HepG2 (cell line): ENCODE results near the gene CIAO3. TPM values are rescaled to one million over a fixed set of nuclear protein-coding genes. Genes with fewer than 3 reads are reported as not detected.

Experiments used
- EP300 ChIP-seq, 3 experiments: sonication (generic) in 1 of 3; formaldehyde crosslinking in 1 of 3; IDR thresholded peaks; 2 replicates each; pipeline versions ENCODE4 v1.5.1 to v1.6.1; 2011 to 2020; ENCODE audit warnings: low read depth in 2 of 3, low read length in 2 of 3, borderline replicate concordance in 1 of 3, improper control_type of control experiment in 1 of 3, mild to moderate bottlenecking in 1 of 3, missing genetic modification reagents in 1 of 3, moderate library complexity in 1 of 3
- FOXJ3 ChIP-seq: sonication (generic); formaldehyde crosslinking; IDR thresholded peaks from 2 replicates; pipeline ENCODE4 v1.4.0; 2020; ENCODE audit warnings: missing genetic modification reagents, mild to moderate bottlenecking, borderline replicate concordance
- KAT2B ChIP-seq: fragments of 150-350 bp; IDR thresholded peaks from 2 replicates; pipeline ENCODE4 v1.6.1; 2014; ENCODE audit warnings: low read depth, low read length, borderline replicate concordance
- NFAT5 ChIP-seq: sonication (generic); formaldehyde crosslinking; IDR thresholded peaks from 2 replicates; pipeline ENCODE4 v1.4.0; 2020; ENCODE audit warnings: missing genetic modification reagents
- PREB ChIP-seq: sonication (generic); formaldehyde crosslinking; IDR thresholded peaks from 2 replicates; pipeline ENCODE4 v1.4.0; 2020; ENCODE audit warnings: missing genetic modification reagents
- PTBP1 ChIP-seq: fragments of 200-400 bp; formaldehyde crosslinking; IDR thresholded peaks from 2 replicates; pipeline ENCODE4 v1.6.1; 2018; ENCODE audit warnings: low read length, low read depth; ENCODE audit not compliant: poor library complexity, severe bottlenecking
- ZNF407 ChIP-seq: sonication (generic); formaldehyde crosslinking; IDR thresholded peaks from one replicate; pipeline ENCODE4 v1.5.1; 2020; ENCODE audit warnings: mild to moderate bottlenecking, missing genetic modification reagents; ENCODE audit errors: not compliant biosample characterization
- ZNF557 ChIP-seq: sonication (generic); formaldehyde crosslinking; IDR thresholded peaks from 2 replicates; pipeline ENCODE4 v1.4.0; 2020; ENCODE audit warnings: missing genetic modification reagents
- ZNF570 ChIP-seq: sonication (generic); formaldehyde crosslinking; IDR thresholded peaks from 2 replicates; pipeline ENCODE4 v1.4.0; 2020; ENCODE audit warnings: mild to moderate bottlenecking, missing genetic modification reagents, borderline replicate concordance
- ZNF839 ChIP-seq: sonication (generic); formaldehyde crosslinking; IDR thresholded peaks from 2 replicates; pipeline ENCODE4 v1.4.0; 2020; ENCODE audit warnings: missing genetic modification reagents, mild to moderate bottlenecking, borderline replicate concordance
- polyA plus RNA-seq, 8 experiments: library from polyadenylated mRNA; depleted of rRNA in 3 of 8; stranded (reverse) in 7 of 8; unstranded in 1 of 8; fragments of >200 nt; fragmentation: Illumina TruSeq in 4 of 8; extraction: Trizol in 4 of 8; gene quantifications; 2 replicates each; pipeline versions ENCODE4 v1.2.1 to v1.2.3, GENCODE V29; 2011 to 2016; ENCODE audit warnings: low read depth in 4 of 8, missing spikeins in 1 of 8, mixed read lengths in 1 of 8; ENCODE audit not compliant: insufficient read depth in 1 of 8
- total RNA-seq, 5 experiments: library from RNA; depleted of rRNA; stranded (reverse); fragments of >200 nt; fragmentation: Illumina TruSeq; extraction: Trizol; gene quantifications; 2 replicates each; pipeline ENCODE4 v1.2.3, GENCODE V29; 2016; ENCODE audit warnings: low read depth in 1 of 5

The CIAO3 gene
- total and polyA plus RNA-seq, 2 of the 13 experiments (the other 11 are each of a cell fraction or from before 2014, with no cell fraction given) = 21.7 to 25.0 TPM

GRCh38 chr16:679814-680624 lies 60.8 kb downstream of the CIAO3 start, which contains the start of gene STUB1 (continued):
- TF ChIP-seq ZNF407 (CRISPR knock-in tag) (no peak), FOXJ3 (CRISPR knock-in tag) (no peak), PTBP1 (no peak), ZNF570 (CRISPR knock-in tag) (no peak), KAT2B (no peak), ZNF557 (CRISPR knock-in tag) (0 out of 2 replicates have a peak, but pooled peaks have one; percentile 32), EP300 (IDR thresholded peaks at IDR 0.05; ENCODE audit: low read depth in 2 of 2, low read length in 2 of 2) (no peak), EP300 (CRISPR knock-in tag; IDR thresholded peaks at IDR 0.05; ENCODE audit: borderline replicate concordance) (no peak), NFAT5 (peak; percentile 80; the same call in 1 of the 2 replicates), PREB (no peak), ZNF839 (CRISPR knock-in tag) (no peak)
